H1 (cell line): Measurements from ENCODE around the gene SCGN. TPM values are rescaled to one million over a fixed set of nuclear protein-coding genes. Genes with fewer than 3 reads are reported as not detected.
"Not testable (repeated sequence)": the region's sequence is repeated elsewhere in the genome, so short reads cannot be mapped to it uniquely, and the experiment has no call there.

Experiments
- CTCF ChIA-PET: fragments of 300-600 bp; sonication (Branson Sonifier 250); formaldehyde crosslinking; loops from one replicate; lab custom pipeline; 2021; ENCODE audit not compliant: partially characterized antibody; lab: Charles Lee
- POLR2A ChIA-PET: fragments of 300-600 bp; sonication (Branson Sonifier 250); formaldehyde crosslinking; loops from one replicate; lab custom pipeline; 2021; ENCODE audit warnings: inconsistent platforms; ENCODE audit not compliant: partially characterized antibody; lab: Charles Lee
- DNase-seq, 2 experiments: peaks; one replicate each; pipeline versions ENCODE4 v3.0.0 to v3.0.0-alpha.2; 2010 to 2022; ENCODE audit warnings: low spot score in 2 of 2, low read depth in 1 of 2, mixed read lengths in 1 of 2
- FAIRE-seq: peaks from 2 replicates; lab custom pipeline; 2011; peaks lifted over from hg19 to GRCh38; lab: Jason Lieb, UNC
- H2AFZ ChIP-seq: 2 replicates; pipeline ENCODE4 v1.8.1; 2012; ENCODE audit warnings: low read length, inconsistent platforms
- H2AK5ac ChIP-seq: 2 replicates; pipeline ENCODE4 v1.6.1; 2013; ENCODE audit warnings: low read depth, low read length
- H2BK120ac ChIP-seq: replicated peaks from 2 replicates; pipeline ENCODE3; 2013; ENCODE audit warnings: low read depth, low read length, inconsistent platforms
- H2BK12ac ChIP-seq: 2 replicates; pipeline ENCODE4 v1.6.1; 2013; ENCODE audit warnings: low read depth, low read length
- H2BK15ac ChIP-seq: 2 replicates; pipeline ENCODE4 v1.6.1; 2013; ENCODE audit warnings: low read length
- H2BK20ac ChIP-seq: 2 replicates; pipeline ENCODE4 v1.6.1; 2013; ENCODE audit warnings: low read length
- H2BK5ac ChIP-seq: 2 replicates; pipeline ENCODE4 v1.6.1; 2013; ENCODE audit warnings: low read depth, low read length
- H3K14ac ChIP-seq: 2 replicates; pipeline ENCODE4 v1.6.1; 2013; ENCODE audit warnings: inconsistent platforms; ENCODE audit not compliant: insufficient read length
- H3K18ac ChIP-seq: 2 replicates; pipeline ENCODE4 v1.6.1; 2013; ENCODE audit warnings: low read length; ENCODE audit errors: extremely low read depth
- H3K23ac ChIP-seq: 2 replicates; pipeline ENCODE4 v1.6.1; 2013; ENCODE audit warnings: inconsistent platforms; ENCODE audit not compliant: insufficient read length
- H3K23me2 ChIP-seq: 2 replicates; pipeline ENCODE4 v1.6.1; 2013; ENCODE audit warnings: low read depth, low read length
- H3K27ac ChIP-seq: 2 replicates; pipeline ENCODE4 v1.6.1; 2011; ENCODE audit warnings: low read depth, low read length, inconsistent platforms
- H3K27me3 ChIP-seq, 4 experiments: replicated peaks in 1 of 4; 1 replicate in 1 of 4; 2 replicates in 3 of 4; pipeline versions ENCODE4 v1.6.1 to v1.8.1; 2011 to 2013; ENCODE audit warnings: low read length in 3 of 4, mild to moderate bottlenecking in 3 of 4, inconsistent platforms in 2 of 4, mixed read lengths in 2 of 4, moderate library complexity in 1 of 4; ENCODE audit not compliant: control insufficient read depth in 3 of 4, insufficient read depth in 3 of 4; ENCODE audit errors: extremely low read depth in 1 of 4
- H3K36me3 ChIP-seq, 4 experiments: 2 replicates each; pipeline versions ENCODE4 v1.6.1 to v1.8.1; 2011 to 2013; ENCODE audit warnings: mild to moderate bottlenecking in 4 of 4, low read length in 3 of 4, moderate library complexity in 2 of 4, control low read depth in 1 of 4, inconsistent platforms in 1 of 4; ENCODE audit not compliant: insufficient read depth in 4 of 4, control insufficient read depth in 2 of 4
- H3K4ac ChIP-seq: replicated peaks from 2 replicates; pipeline ENCODE3; 2013; ENCODE audit warnings: low read length, low read depth, mixed read lengths, inconsistent platforms; ENCODE audit not compliant: insufficient read length
- H3K4me1 ChIP-seq, 4 experiments: replicated peaks in 1 of 4; 1 replicate in 1 of 4; 2 replicates in 3 of 4; pipeline versions ENCODE4 v1.6.1 to v1.8.1; 2011 to 2013; ENCODE audit warnings: low read length in 3 of 4, inconsistent platforms in 2 of 4, mixed read lengths in 1 of 4; ENCODE audit not compliant: insufficient read depth in 4 of 4, control insufficient read depth in 3 of 4
- H3K4me2 ChIP-seq, 2 experiments: 2 replicates each; pipeline versions ENCODE4 v1.6.1 to v1.8.1; 2011 to 2013; ENCODE audit warnings: low read depth in 2 of 2, low read length in 2 of 2, control low read depth in 1 of 2, inconsistent platforms in 1 of 2, mild to moderate bottlenecking in 1 of 2; ENCODE audit not compliant: insufficient read depth in 1 of 2
- H3K4me3 ChIP-seq, 4 experiments: fragments of 200-600, 300-600 bp in 1 of 4; sonication (generic), shearing (Covaris generic), sonication (Bioruptor Twin) in 1 of 4; 2 replicates each; pipeline versions ENCODE4 v1.5.1 to v1.8.1; 2011 to 2016; ENCODE audit warnings: low read length in 4 of 4, low read depth in 3 of 4, control low read depth in 2 of 4, inconsistent platforms in 2 of 4, mild to moderate bottlenecking in 2 of 4, mixed read lengths in 1 of 4, moderate library complexity in 1 of 4; ENCODE audit not compliant: insufficient read depth in 2 of 4; ENCODE audit errors: extremely low read depth in 1 of 4
- H3K56ac ChIP-seq: replicated peaks from 2 replicates; pipeline ENCODE3; 2013; ENCODE audit warnings: low read depth, mild to moderate bottlenecking, mixed read lengths, low read length, inconsistent platforms; ENCODE audit not compliant: insufficient read length
- H3K79me1 ChIP-seq: 2 replicates; pipeline ENCODE4 v1.6.1; 2013; ENCODE audit warnings: low read depth, low read length, control low read depth
- H3K79me2 ChIP-seq, 2 experiments: 2 replicates each; pipeline versions ENCODE4 v1.6.1 to v1.8.1; 2012 to 2013; ENCODE audit warnings: low read length in 2 of 2, mild to moderate bottlenecking in 2 of 2, inconsistent platforms in 1 of 2; ENCODE audit not compliant: insufficient read depth in 2 of 2, control insufficient read depth in 1 of 2
- H3K9ac ChIP-seq, 4 experiments: replicated peaks in 1 of 4; 1 replicate in 1 of 4; 2 replicates in 3 of 4; pipeline versions ENCODE4 v1.6.1 to v1.8.1; 2011 to 2013; ENCODE audit warnings: low read depth in 3 of 4, low read length in 3 of 4, control low read depth in 2 of 4, mild to moderate bottlenecking in 2 of 4, moderate library complexity in 2 of 4, inconsistent platforms in 1 of 4; ENCODE audit errors: extremely low read depth in 1 of 4
- H3K9me3 ChIP-seq, 2 experiments: 2 replicates each; pipeline versions ENCODE4 v1.6.1 to v1.8.1; 2012 to 2013; ENCODE audit warnings: mild to moderate bottlenecking in 2 of 2, moderate library complexity in 2 of 2, control low read depth in 1 of 2, inconsistent platforms in 1 of 2, low read depth in 1 of 2, low read length in 1 of 2, mixed read lengths in 1 of 2; ENCODE audit not compliant: insufficient read depth in 2 of 2
- H4K20me1 ChIP-seq, 2 experiments: replicated peaks in 1 of 2; 2 replicates each; pipeline versions ENCODE3 to v1.8.1; 2011 to 2013; ENCODE audit warnings: inconsistent platforms in 2 of 2, low read length in 2 of 2, mild to moderate bottlenecking in 1 of 2; ENCODE audit not compliant: insufficient read depth in 2 of 2, control insufficient read depth in 1 of 2
- H4K5ac ChIP-seq: 2 replicates; pipeline ENCODE4 v1.6.1; 2013; ENCODE audit warnings: low read length, low read depth, mixed read lengths, inconsistent platforms; ENCODE audit not compliant: insufficient read length
- H4K8ac ChIP-seq: 2 replicates; pipeline ENCODE4 v1.8.0; 2013; ENCODE audit warnings: mild to moderate bottlenecking, moderate library complexity, low read length, inconsistent platforms; ENCODE audit not compliant: insufficient read depth; ENCODE audit errors: extremely low read depth
- H4K91ac ChIP-seq: replicated peaks from 2 replicates; pipeline ENCODE3; 2013; ENCODE audit warnings: low read length, mixed read lengths, inconsistent platforms; ENCODE audit not compliant: insufficient read length
- WGBS, 2 experiments: shearing (Covaris generic) in 1 of 2; methylation state at CpG; one replicate each; pipeline versions ENCODE4 v1.1.6 to v1.1.7; 2013 to 2015; ENCODE audit warnings: low lambda C conversion rate in 2 of 2, mixed read lengths in 2 of 2, inconsistent platforms in 1 of 2, low coverage in 1 of 2, missing lambda C conversion rate in 1 of 2; ENCODE audit not compliant: insufficient replicate concordance in 2 of 2, insufficient coverage in 1 of 2, insufficient read length in 1 of 2; ENCODE audit errors: extremely low coverage in 1 of 2, missing lambda C conversion rate in 1 of 2; 5-methylcytosine and 5-hydroxymethylcytosine counted together
- polyA plus RNA-seq, 7 experiments: library from polyadenylated mRNA; depleted of rRNA in 3 of 7; stranded (reverse) in 5 of 7; unstranded in 2 of 7; fragments of >200 nt in 5 of 7; fragments of 200-250 nt in 2 of 7; gene quantifications; 1 replicate in 5 of 7; 2 replicates in 1 of 7; 4 replicates in 1 of 7; pipeline versions ENCODE4 v1.2.1 to v1.2.3, GENCODE V29; 2011 to 2013; ENCODE audit warnings: missing spikeins in 2 of 7, mixed read lengths in 2 of 7
- total RNA-seq: library from RNA; stranded (reverse); fragmentation: NEBNext Ultra II Directional; extraction: Animal tissue kit (Norgen Biotek cat#: 25700); gene quantifications from 2 replicates; pipeline ENCODE4 v1.2.1, GENCODE V29; 2021

Gene SCGN
- total and polyA plus RNA-seq, 2 of the 8 experiments (the other 6 are each of a cell fraction or from before 2014, with no cell fraction given): not detected

GRCh38 chr6:25748601-25749517, 96.8 kb downstream of the SCGN start:
- H3K18ac ChIP-seq, H4K20me1 ChIP-seq, FAIRE-seq, H3K23ac ChIP-seq, H3K27ac ChIP-seq, H3K4me2 ChIP-seq, H4K8ac ChIP-seq, H2BK20ac ChIP-seq, H3K9me3 ChIP-seq, H3K27me3 ChIP-seq, H2BK12ac ChIP-seq, H2BK120ac ChIP-seq, H3K79me2 ChIP-seq, H2BK15ac ChIP-seq, H2BK5ac ChIP-seq, POLR2A ChIA-PET, H4K91ac ChIP-seq, H3K79me1 ChIP-seq, H3K36me3 ChIP-seq, H3K14ac ChIP-seq, H3K4me3 ChIP-seq, H3K56ac ChIP-seq, H2AFZ ChIP-seq, H3K4me1 ChIP-seq, H3K9ac ChIP-seq, H3K23me2 ChIP-seq, H3K4ac ChIP-seq, DNase-seq, H2AK5ac ChIP-seq, H4K5ac ChIP-seq: not testable (repeated sequence)
- WGBS, 2 experiments: 84% methylated on average over 17 of the region's 17 CpGs; no CpG with 5 or more reads in 1 of the 2 experiments
- CTCF ChIA-PET: interaction anchor here (1.6 to 4.4 kb wide), 3 partner anchors 15 to 31 kb away, joined by 4 to 12 read pairs (median 5); no protein-coding TSS in a partner anchor
